HUES64 (cell line): Measurements from ENCODE around the gene PCK1.

Experiments
- H3K27ac ChIP-seq: 2 replicates; pipeline ENCODE4 v1.7.0; 2013; ENCODE audit warnings: low read depth, low read length, inconsistent platforms
- H3K27me3 ChIP-seq: 2 replicates; pipeline ENCODE4 v1.6.1; 2013; ENCODE audit warnings: mild to moderate bottlenecking, low read length; ENCODE audit not compliant: insufficient read depth
- H3K36me3 ChIP-seq: 2 replicates; pipeline ENCODE4 v1.6.1; 2013; ENCODE audit warnings: mild to moderate bottlenecking, low read length; ENCODE audit not compliant: insufficient read depth
- H3K4me1 ChIP-seq: 2 replicates; pipeline ENCODE4 v1.6.1; 2013; ENCODE audit warnings: mild to moderate bottlenecking, low read length, moderate library complexity; ENCODE audit not compliant: insufficient read depth
- H3K4me3 ChIP-seq: 2 replicates; pipeline ENCODE4 v1.5.1; 2013; ENCODE audit warnings: mild to moderate bottlenecking, low read length, moderate library complexity
- H3K9ac ChIP-seq: 2 replicates; pipeline ENCODE4 v1.6.1; 2013; ENCODE audit warnings: mild to moderate bottlenecking, low read depth, low read length
- H3K9me3 ChIP-seq: 2 replicates; pipeline ENCODE4 v1.6.1; 2013; ENCODE audit warnings: low read depth, low read length; ENCODE audit not compliant: insufficient read depth
- WGBS: fragments of 150-250, 120-280 bp; methylation state at CpG from one replicate; pipeline ENCODE4 v1.1.7; 2013; ENCODE audit warnings: missing lambda C conversion rate; 5-methylcytosine and 5-hydroxymethylcytosine counted together

Gene PCK1

DNA sequence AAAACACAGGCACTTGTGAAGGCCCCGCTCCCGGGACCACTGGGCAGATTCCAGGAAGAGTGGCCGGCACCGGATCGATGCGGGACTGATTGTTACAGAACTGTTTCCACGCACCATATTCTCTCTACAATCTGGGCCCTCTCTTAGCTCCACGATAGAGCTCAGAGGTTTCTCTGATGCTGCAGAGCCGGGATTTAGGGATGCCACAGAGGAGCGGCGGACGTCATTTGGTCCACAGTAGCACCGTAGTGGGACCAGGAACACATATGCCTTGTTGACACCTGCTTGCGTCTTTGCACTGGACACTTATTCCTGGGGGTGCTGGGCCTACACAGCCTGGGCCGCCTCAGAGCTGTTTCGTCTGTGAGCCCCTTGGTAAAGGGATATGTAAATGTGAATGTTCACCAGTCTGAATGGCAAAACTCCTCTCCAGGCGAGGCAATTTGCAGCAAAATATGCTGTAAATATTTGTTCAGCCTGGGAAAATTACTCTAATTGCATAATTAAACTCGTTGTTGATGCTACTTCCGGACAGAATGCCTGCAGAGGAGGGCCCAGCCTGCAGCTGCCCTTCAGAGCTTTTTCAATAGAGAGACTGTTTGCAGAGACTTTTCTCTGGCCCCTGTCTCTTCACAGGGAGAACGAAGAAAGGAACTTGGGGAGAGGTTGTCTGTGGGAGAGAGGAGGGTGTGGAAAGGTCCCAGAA, 9.4 kb downstream of the PCK1 start:
- 86% methylated on average over 20 of the region's 20 CpGs for WGBS
- H3K27me3 ChIP-seq, result no peaks in the 10 kb centered on the region
- H3K4me3 ChIP-seq, result no peak overlapping the region
- H3K27ac ChIP-seq, result no peak overlapping the region
- no peaks in the 10 kb centered on the region for H3K9me3 ChIP-seq
- H3K4me1 ChIP-seq, result peaks cover 10% of the 10 kb centered on the region
- no peaks in the 10 kb centered on the region for H3K36me3 ChIP-seq
- H3K9ac ChIP-seq, result no peak overlapping the region

DNA sequence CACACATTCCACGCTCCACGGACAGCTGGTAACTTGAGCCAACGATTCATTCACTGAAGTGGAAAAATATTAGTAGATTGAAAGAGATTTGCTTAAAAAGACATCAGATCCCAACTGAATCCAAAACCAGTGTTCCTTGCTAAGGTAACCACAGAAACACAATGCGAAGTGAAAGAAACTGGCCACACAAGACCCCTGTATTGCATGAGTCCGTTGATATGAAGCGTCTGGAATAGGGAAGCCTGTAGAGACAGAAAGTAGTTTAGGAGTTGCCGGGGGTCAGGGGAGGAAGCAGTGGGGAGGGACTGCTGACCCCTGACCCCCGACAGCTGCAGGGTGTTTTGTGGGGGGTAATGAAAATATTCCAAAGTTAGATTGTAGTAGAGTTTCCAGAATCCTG, 10.0 kb downstream of the PCK1 start:
- Histone ChIP-seq H3K9ac (no peak overlapping the region), H3K4me1 (peaks cover 11% of the 10 kb centered on the region), H3K36me3 (no peaks in the 10 kb centered on the region), H3K4me3 (no peak overlapping the region), H3K27ac (no peak overlapping the region), H3K27me3 (no peaks in the 10 kb centered on the region), H3K9me3 (no peaks in the 10 kb centered on the region)
- WGBS, result 94% methylated on average over 5 of the region's 8 CpGs

DNA sequence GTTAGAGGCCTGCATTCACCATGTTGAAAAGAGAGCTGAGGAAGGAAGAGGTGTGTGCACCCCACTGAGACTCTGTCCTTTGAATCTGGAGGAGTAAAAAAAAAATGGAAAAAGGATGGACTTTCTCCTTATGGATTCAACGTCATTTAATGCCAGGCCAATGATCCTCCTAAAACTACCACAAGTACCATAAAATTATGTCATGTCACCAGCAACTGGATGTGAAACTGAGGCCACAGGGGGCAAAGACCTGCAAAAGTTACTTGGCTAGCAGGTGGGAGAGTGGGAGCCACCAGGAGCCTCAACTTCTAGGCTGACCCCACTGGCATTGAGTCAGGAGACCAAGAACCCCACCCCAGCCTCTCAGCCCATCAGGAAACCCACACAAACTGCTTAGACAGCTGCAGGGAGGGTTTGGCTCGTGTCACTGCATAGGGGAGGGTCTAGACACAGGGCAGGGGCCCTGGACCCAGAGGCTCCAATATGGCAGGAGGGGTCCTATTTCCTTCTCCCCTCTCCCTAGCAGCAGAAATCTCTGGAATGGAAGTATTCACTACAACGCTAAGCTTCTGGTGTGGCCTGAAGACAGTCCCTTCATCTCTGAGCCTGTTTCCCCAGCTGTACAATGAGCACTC, 11.0 kb downstream of the PCK1 start:
- Histone ChIP-seq H3K36me3 (no peaks in the 10 kb centered on the region), H3K27me3 (no peaks in the 10 kb centered on the region), H3K4me1 (peaks cover 17% of the 10 kb centered on the region), H3K27ac (no peak overlapping the region), H3K9ac (no peak overlapping the region), H3K4me3 (no peak overlapping the region), H3K9me3 (no peaks in the 10 kb centered on the region)
- 84% methylated on average over 3 of the region's 3 CpGs for WGBS

DNA sequence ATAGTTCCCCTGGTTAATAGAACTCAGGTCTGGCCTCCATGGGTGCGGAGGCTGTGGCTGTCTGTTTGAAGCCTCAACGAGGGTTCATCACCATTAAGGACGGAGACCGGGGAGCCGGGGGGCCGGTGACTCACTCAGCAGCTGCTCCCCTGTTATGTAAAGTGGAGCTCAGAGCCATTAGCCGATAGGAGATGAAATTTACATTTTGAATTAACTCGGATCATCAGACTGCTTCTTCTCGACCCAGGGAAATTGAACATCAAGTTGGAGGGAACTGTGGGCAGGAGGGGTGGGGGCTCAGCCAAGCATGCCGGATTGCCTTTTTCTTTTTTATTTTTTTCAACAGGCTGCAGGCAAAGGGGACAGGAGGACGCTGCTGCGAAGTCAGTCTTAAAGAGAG, 12.3 kb downstream of the PCK1 start:
- Histone ChIP-seq H3K4me3 (no peak overlapping the region), H3K27me3 (no peaks in the 10 kb centered on the region), H3K9me3 (no peaks in the 10 kb centered on the region), H3K9ac (no peak overlapping the region; the same call in 1 of the 2 replicates), H3K27ac (no peak overlapping the region), H3K36me3 (no peaks in the 10 kb centered on the region), H3K4me1 (peaks cover 17% of the 10 kb centered on the region)
- 38% methylated on average over 12 of the region's 12 CpGs for WGBS

DNA sequence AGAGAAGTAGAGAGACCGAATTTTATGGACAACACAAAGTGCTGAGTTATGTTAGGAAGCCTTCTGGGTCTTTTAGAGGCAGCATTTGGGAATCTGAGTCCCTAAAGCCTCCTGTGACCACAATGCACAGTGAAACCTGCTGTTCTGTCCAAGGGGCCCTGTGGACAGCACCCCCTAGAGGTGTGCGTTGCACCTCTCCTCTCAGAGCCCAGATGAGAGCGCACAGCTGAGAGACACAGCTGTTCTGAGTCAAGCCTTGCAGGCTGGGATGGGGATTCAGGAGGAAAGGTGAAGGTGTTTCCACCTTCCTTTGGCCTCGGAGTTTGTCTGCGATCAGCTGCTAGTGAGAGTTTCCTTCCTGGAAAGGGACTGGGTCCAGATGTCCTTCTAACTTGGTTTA, 13.0 kb downstream of the PCK1 start:
- H3K27ac ChIP-seq, result no peak overlapping the region
- no peaks in the 10 kb centered on the region for H3K36me3 ChIP-seq
- no peak overlapping the region; the same call in 1 of the 2 replicates for H3K9ac ChIP-seq
- H3K27me3 ChIP-seq, result no peaks in the 10 kb centered on the region
- no peak overlapping the region for H3K4me3 ChIP-seq
- WGBS, result 85% methylated on average over 5 of the region's 5 CpGs
- H3K9me3 ChIP-seq, result no peaks in the 10 kb centered on the region
- H3K4me1 ChIP-seq, result peaks cover 17% of the 10 kb centered on the region

DNA sequence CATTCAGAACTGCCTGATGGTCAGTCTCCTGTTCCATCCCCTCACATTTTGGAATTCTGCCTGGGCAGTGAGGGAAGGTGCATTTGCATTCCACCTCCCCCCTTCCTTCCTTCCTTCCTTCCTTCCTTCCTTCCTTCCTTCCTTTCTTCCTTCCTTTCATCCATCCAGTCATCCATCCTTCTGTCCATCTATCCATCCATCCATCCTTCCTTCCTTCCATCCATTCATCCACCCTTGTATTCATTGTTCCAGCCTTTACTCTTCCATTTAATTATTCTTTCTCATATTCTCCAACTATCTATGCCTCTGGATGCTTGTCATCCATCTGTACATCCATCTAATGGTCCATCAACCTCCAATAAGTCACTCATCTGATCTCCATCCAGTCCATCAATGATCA, 14.0 kb downstream of the PCK1 start:
- no peak overlapping the region for H3K27ac ChIP-seq
- no peaks in the 10 kb centered on the region for H3K9me3 ChIP-seq
- H3K4me1 ChIP-seq, result peaks cover 17% of the 10 kb centered on the region
- H3K36me3 ChIP-seq, result no peaks in the 10 kb centered on the region
- H3K9ac ChIP-seq, result no peak overlapping the region
- H3K4me3 ChIP-seq, result no peak overlapping the region
- no peaks in the 10 kb centered on the region for H3K27me3 ChIP-seq

DNA sequence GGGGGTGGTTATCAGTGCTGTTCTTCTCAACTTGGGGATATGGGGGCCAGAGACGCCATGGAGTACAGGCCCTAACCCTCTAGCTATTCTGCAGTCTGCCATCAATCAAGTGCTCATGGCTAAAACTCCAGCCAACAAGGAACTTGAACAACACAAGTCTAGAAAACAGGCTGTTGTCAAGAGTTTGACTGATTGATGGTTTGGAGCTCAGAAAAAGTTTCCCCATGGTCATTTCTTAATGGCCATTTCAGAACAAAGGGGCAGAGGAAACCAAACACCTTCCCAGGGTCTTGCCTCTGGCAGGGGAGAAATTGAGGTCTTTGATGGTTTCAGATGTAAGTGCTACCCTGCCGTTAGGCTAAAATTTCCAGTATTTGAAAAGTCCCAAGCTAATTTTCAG, 15.1 kb downstream of the PCK1 start:
- no peaks in the 10 kb centered on the region for H3K27me3 ChIP-seq

DNA sequence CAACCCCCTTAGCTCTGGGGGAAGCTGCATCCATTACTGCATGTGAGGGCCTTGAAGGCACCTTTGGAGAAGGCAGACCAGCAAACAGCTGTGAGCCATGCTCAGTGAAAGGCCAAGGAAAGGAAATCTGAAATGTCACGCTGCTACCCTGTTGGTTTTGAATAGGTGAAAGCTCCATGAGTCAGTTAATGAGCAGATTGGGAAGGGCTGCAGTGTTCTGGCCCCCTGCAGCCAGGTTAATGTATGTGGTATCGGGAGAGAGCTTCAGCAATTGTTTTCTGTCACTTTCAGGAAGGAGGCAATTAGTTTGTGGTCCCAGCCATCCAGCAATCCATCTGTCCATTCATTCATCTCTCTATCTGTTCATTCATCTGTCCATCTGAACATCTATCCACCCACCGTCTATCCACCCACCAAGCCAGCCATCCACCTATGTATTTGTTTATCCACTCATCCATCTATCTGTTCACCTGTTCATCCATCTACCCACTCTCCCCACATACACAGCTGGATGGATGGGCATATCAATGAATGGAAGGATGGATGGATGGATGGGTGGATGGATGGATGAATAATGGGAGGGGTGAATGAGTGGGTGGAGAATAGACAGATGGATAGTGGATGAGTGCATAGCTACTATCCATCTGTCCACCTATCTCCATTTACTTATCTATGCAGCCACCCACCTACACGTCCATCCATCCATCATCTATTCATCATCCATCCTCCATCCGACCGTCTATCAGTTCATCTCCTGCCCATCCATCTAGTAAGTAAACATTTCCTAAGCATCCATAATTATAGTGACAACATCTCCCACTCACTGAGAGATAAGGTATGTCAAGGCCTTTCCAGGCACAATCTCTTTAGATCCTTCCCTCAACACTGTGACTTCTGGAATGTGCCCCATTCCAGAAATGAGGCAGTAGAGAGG, 16.0 kb downstream of the PCK1 start:
- H3K27me3 ChIP-seq, result no peaks in the 10 kb centered on the region
- WGBS, result 72% methylated on average over 6 of the region's 6 CpGs
- no peak overlapping the region for H3K9ac ChIP-seq
- no peaks in the 10 kb centered on the region for H3K9me3 ChIP-seq
- H3K36me3 ChIP-seq, result no peaks in the 10 kb centered on the region
- no peak overlapping the region for H3K27ac ChIP-seq
- H3K4me1 ChIP-seq, result peaks cover 17% of the 10 kb centered on the region
- H3K4me3 ChIP-seq, result no peak overlapping the region

More for the DNA sequence above, 15.1 kb downstream of the PCK1 start:
- 88% methylated on average over 2 of the region's 2 CpGs for WGBS
- Histone ChIP-seq H3K27ac (no peak overlapping the region), H3K4me3 (no peak overlapping the region), H3K9ac (no peak overlapping the region), H3K36me3 (no peaks in the 10 kb centered on the region), H3K4me1 (peaks cover 17% of the 10 kb centered on the region), H3K9me3 (no peaks in the 10 kb centered on the region)

DNA sequence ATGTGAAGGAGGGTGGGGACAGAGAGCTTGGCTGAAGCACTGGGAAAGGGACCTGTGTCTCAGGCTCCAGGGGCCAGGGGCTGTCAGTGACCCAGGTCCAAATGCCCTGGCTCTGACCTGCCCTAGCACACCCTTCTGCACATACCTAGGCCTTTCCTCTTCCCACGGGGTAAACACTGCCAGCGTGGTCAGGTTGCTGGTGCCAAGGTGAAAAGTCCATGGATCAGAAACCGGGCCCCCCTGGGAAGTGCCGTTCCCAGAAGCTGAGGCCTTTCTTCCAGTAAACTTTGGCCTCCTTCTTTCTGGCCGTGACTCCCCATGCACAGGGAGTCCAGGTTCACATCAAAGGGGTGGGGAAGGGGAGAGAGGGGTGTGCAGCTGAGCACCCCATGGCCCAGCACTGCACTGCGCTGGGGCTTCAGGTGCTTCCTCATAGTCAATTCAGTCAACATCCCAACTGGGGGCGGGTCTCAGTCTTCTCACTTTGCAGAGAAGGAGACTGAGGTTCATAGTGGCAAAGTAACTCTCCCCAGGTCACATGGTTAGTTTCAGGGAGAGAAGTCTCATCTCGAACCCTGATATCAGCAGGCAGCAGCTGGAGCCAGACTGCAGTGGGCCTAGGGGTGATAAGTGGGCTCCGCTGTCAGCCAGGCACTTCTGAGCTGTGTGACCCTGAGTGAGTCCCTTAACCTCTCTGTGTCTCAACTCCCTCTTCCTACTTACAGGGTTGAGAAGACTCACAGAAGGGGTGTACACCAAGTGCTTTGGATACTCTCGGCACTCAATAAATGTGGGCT, 17.0 kb downstream of the PCK1 start:
- 93% methylated on average over 9 of the region's 10 CpGs for WGBS
- Histone ChIP-seq H3K27ac (no peak overlapping the region), H3K27me3 (no peaks in the 10 kb centered on the region), H3K4me3 (no peak overlapping the region), H3K36me3 (no peaks in the 10 kb centered on the region), H3K4me1 (peaks cover 20% of the 10 kb centered on the region), H3K9ac (no peak overlapping the region), H3K9me3 (no peaks in the 10 kb centered on the region)

DNA sequence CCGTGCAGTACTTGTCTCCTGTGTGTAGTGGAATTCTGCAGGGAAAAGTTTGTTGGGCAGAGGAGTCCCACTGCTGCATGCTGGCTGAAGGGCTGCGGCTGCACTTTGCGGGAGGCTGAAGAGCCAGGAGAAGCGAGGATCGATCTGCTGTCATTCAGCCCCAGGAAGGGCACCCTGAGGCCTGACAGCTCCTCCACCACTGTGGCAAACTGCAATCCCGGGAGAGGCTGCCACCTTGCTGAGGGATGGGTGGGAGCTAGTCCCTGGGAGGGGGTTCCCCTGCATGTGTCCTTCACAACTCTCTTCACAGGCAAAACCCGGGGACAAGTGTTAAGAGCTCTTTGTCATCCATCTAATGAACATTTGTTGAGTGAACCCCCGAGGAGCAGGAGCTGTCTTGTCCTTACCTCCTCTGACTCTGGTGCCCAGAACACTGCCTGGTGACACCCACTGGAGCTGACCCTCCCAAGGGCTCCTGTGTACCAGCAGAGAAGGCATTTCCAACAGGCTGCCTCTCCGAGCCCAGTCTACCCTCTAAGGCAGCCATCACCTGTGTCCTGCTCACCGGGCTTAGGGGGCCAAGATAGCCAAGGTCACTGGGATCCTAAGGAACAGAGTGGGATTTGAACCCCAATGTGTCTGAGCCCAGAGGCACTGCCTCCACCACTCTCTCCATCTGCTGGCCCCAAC, 17.7 kb downstream of the PCK1 start:
- Histone ChIP-seq H3K9ac (no peak overlapping the region), H3K27me3 (no peaks in the 10 kb centered on the region)

More for the DNA sequence above, 17.7 kb downstream of the PCK1 start:
- Histone ChIP-seq H3K27ac (no peak overlapping the region), H3K36me3 (no peaks in the 10 kb centered on the region), H3K4me1 (peaks cover 16% of the 10 kb centered on the region), H3K9me3 (no peaks in the 10 kb centered on the region), H3K4me3 (no peak overlapping the region)
- 91% methylated on average over 10 of the region's 10 CpGs for WGBS
